B cell (primary cell): ENCODE data around the gene CILP2.

Experiments
- CTCF ChIP-seq: fragments of 200-600 bp; IDR thresholded peaks from one replicate; pipeline ENCODE4 v1.8.0; 2022; ENCODE audit warnings: antibody characterized with exemption, mild to moderate bottlenecking
- EZH2 ChIP-seq: IDR thresholded peaks from 2 replicates; pipeline ENCODE4 v1.6.1; 2012; ENCODE audit warnings: borderline replicate concordance, low read depth, mild to moderate bottlenecking, moderate library complexity, low read length; ENCODE audit not compliant: insufficient read depth, poor library complexity, severe bottlenecking

- TF ChIP-seq CTCF: no peak
- TF ChIP-seq EZH2: no peak
Measured at GRCh38 chr19:19505669-19506326, 32.3 kb upstream of the CILP2 start.
